WI38 (cell line): ENCODE results near the gene GPR17.

ENCODE experiments used
- H3K4me3 ChIP-seq: 2 replicates; pipeline ENCODE4 v1.5.1; 2011; ENCODE audit warnings: low read depth, mild to moderate bottlenecking, control low read depth, low read length
- TF ChIP-seq, protein P1 (sequence below): IDR thresholded peaks from 2 replicates; pipeline ENCODE4 v1.5.1; 2012; ENCODE audit warnings: low read depth, mild to moderate bottlenecking, control low read depth, low read length

The GPR17 gene

DNA sequence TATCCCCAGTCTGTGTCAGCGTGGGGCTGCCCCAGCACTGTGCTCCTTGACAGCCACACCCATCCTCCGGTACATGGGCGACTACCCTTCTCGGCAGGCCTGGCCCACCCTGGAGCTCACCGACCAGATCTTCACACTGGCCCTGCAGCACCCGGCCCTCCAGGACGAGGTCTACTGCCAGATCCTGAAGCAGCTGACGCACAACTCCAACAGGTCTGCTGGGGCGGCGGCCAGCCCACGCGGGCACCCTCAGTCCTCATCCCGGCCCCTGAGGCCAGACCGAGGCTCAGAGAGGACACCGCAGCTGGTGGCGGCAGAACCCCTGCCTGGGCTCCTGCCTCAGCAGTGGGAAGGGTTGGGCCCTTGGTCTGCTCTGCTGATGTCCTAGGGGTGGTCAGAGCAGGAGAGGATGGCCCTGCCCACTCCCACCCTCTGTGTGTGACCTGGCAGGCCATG is 14.4 kb upstream of the GPR17 start:
- H3K4me3 ChIP-seq: no peak overlapping the region
- TF ChIP-seq, protein P1, sequence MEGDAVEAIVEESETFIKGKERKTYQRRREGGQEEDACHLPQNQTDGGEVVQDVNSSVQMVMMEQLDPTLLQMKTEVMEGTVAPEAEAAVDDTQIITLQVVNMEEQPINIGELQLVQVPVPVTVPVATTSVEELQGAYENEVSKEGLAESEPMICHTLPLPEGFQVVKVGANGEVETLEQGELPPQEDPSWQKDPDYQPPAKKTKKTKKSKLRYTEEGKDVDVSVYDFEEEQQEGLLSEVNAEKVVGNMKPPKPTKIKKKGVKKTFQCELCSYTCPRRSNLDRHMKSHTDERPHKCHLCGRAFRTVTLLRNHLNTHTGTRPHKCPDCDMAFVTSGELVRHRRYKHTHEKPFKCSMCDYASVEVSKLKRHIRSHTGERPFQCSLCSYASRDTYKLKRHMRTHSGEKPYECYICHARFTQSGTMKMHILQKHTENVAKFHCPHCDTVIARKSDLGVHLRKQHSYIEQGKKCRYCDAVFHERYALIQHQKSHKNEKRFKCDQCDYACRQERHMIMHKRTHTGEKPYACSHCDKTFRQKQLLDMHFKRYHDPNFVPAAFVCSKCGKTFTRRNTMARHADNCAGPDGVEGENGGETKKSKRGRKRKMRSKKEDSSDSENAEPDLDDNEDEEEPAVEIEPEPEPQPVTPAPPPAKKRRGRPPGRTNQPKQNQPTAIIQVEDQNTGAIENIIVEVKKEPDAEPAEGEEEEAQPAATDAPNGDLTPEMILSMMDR: no peak

DNA sequence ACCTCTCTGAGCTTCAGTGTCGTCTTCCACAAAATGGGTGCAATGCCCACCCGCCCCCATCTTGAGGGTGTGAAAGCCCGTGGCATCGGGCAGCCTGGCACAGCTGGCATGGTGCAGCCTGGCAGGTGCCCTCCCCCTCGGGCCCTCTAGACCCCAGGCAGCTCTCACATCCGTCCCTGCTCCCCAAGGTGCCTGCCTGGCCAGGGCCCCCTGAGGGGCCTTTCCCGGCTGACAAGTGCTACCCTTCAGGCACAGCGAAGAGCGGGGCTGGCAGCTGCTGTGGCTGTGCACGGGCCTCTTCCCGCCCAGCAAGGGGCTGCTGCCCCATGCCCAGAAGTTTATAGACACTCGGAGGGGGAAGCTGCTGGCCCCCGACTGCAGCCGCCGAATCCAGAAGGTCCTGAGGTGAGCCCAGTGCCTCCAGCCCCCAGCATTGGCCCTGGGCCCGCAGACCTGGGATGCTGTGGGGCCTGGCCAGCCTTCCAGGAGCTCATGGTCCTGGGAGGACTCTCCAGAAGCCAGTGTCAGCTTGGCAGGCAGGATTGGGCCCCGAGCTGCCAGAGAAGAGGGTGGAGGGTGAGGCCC is 13.9 kb upstream of the GPR17 start:
- TF ChIP-seq, protein P1: no peak
- no peak overlapping the region for H3K4me3 ChIP-seq

GRCh38 chr2:127632592-127633489 is 13.1 kb upstream of the GPR17 start:
- no peak overlapping the region for H3K4me3 ChIP-seq
- TF ChIP-seq, protein P1: no peak

DNA sequence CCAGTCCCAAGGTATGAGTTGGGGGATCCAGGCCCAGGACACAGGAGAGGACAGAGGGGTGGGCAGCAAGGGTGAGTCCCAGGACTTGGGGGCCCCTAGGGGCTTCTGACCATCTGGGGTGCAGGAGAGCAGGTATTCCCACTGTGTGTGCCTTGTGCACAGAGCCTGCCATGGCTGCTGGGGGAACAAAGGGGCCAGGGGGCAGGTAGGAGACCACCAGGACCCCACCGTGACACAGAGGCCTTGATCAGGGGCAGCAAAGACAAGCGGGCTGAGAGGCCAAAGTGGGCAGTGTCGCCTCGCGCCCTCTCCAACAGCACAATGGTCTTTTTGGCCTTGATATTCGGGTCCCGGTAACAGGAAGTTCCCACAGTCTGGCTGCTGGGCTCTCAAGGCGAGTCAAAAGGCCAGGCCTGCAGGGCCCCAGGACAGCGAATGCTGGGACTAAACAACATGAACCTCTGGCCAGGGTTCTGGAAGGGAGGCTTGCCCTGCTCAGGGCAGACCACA is 12.3 kb upstream of the GPR17 start:
- no peak overlapping the region for H3K4me3 ChIP-seq
- TF ChIP-seq, protein P1: no peak

- no peak overlapping the region for H3K4me3 ChIP-seq
- TF ChIP-seq, protein P1: no peak
Observed at GRCh38 chr2:127634066-127634617, 11.8 kb upstream of the GPR17 start.

GRCh38 chr2:127634626-127635379 is 11.2 kb upstream of the GPR17 start:
- H3K4me3 ChIP-seq: no peak overlapping the region
- TF ChIP-seq, protein P1: no peak
